ENCODE data around the gene FBXL4.

Gene FBXL4

GRCh38 chr6:98871821-98872220 lies 75.9 kb downstream of the FBXL4 start:
- H3K4me3 ChIP-seq (ENCODE audit: low read depth, low read length), result no peak overlapping the region
- TF ChIP-seq CTCF (IDR thresholded peaks at IDR 0.05; ENCODE audit: borderline replicate concordance, insufficient read depth, low read depth, low read length), result no peak

GRCh38 chr6:98871057-98871456 lies 76.7 kb downstream of the FBXL4 start:
- no peak overlapping the region for H3K4me3 ChIP-seq (ENCODE audit: low read depth, low read length)
- no peak for TF ChIP-seq CTCF (IDR thresholded peaks at IDR 0.05; ENCODE audit: borderline replicate concordance, insufficient read depth, low read depth, low read length)

GRCh38 chr6:98864497-98864896 lies 83.2 kb downstream of the FBXL4 start:
- no peak for TF ChIP-seq CTCF (IDR thresholded peaks at IDR 0.05; ENCODE audit: borderline replicate concordance, insufficient read depth, low read depth, low read length)
- no peak overlapping the region for H3K4me3 ChIP-seq (ENCODE audit: low read depth, low read length)

GRCh38 chr6:98848539-98849242 lies 99.1 kb downstream of the FBXL4 start:
- no peak for TF ChIP-seq CTCF (IDR thresholded peaks at IDR 0.05; ENCODE audit: borderline replicate concordance, insufficient read depth, low read depth, low read length)
- no peak overlapping the region for H3K4me3 ChIP-seq (ENCODE audit: low read depth, low read length)

- no peak overlapping the region for H3K4me3 ChIP-seq (ENCODE audit: low read depth, low read length)
- TF ChIP-seq CTCF (IDR thresholded peaks at IDR 0.05; ENCODE audit: borderline replicate concordance, insufficient read depth, low read depth, low read length), result no peak
These were observed 99.8 kb downstream of the FBXL4 start for GRCh38 chr6:98847779-98848538.

GRCh38 chr6:98847416-98847778 lies 100.3 kb downstream of the FBXL4 start:
- TF ChIP-seq CTCF (IDR thresholded peaks at IDR 0.05; ENCODE audit: borderline replicate concordance, insufficient read depth, low read depth, low read length), result no peak
- no peak overlapping the region for H3K4me3 ChIP-seq (ENCODE audit: low read depth, low read length)

- no peak overlapping the region for H3K4me3 ChIP-seq (ENCODE audit: low read depth, low read length)
- no peak for TF ChIP-seq CTCF (IDR thresholded peaks at IDR 0.05; ENCODE audit: borderline replicate concordance, insufficient read depth, low read depth, low read length)
These were observed 101.7 kb downstream of the FBXL4 start for GRCh38 chr6:98846021-98846380.

All from GM12875 (cell line).